Keratinocyte (primary cell): ENCODE data around the gene SLC25A19.

Source experiments
- CTCF ChIP-seq, 3 experiments: IDR thresholded peaks in 1 of 3; conservative IDR thresholded peaks in 1 of 3; optimal IDR thresholded peaks in 1 of 3; 2 replicates in 2 of 3; 3 replicates in 1 of 3; pipeline versions ENCODE3 to v1.5.1; 2011; ENCODE audit warnings: low read length in 3 of 3, mild to moderate bottlenecking in 3 of 3, moderate library complexity in 2 of 3, control low read depth in 1 of 3, inconsistent platforms in 1 of 3; ENCODE audit not compliant: insufficient read depth in 2 of 3; ENCODE audit errors: extremely low read depth in 1 of 3
- EZH2 ChIP-seq: IDR thresholded peaks from one replicate; pipeline ENCODE4 v1.6.1; 2012; ENCODE audit warnings: inconsistent platforms, mild to moderate bottlenecking, low read length, moderate library complexity

GRCh38 chr17:75263055-75263454, 26.2 kb downstream of the SLC25A19 start:
- TF ChIP-seq CTCF (optimal IDR thresholded peaks at IDR 0.05 in 1 of 3, IDR thresholded peaks at IDR 0.05 in 1 of 3, conservative IDR thresholded peaks at IDR 0.05 in 1 of 3; ENCODE audit: extremely low read depth in 1 of 3, insufficient read depth in 2 of 3, low read length in 3 of 3) (no peak), EZH2 (no peak)
